Large intestine (tissue), 3 donors: ENCODE results near the gene PPP2R3B. TPM values are rescaled to one million over a fixed set of nuclear protein-coding genes. Genes with fewer than 3 reads are reported as not detected.
"Not testable (repeated sequence)": the region's sequence is repeated elsewhere in the genome, so short reads cannot be mapped to it uniquely, and the experiment has no call there.

Source experiments
- DNase-seq, 2 donors: peaks; one replicate each; pipeline versions ENCODE4 v3.0.0 to v3.0.0-alpha.2; 2013
- H3K27ac ChIP-seq: one replicate; pipeline ENCODE4 v1.5.1; 2013; ENCODE audit warnings: low read length
- H3K27me3 ChIP-seq: 2 replicates; pipeline ENCODE4 v1.6.1; 2013; ENCODE audit warnings: low read length; ENCODE audit not compliant: control insufficient read depth, insufficient read depth
- H3K36me3 ChIP-seq: 2 replicates; pipeline ENCODE4 v1.6.1; 2013; ENCODE audit warnings: low read length; ENCODE audit not compliant: control insufficient read depth, insufficient read depth
- H3K4me1 ChIP-seq: one replicate; pipeline ENCODE4 v1.6.1; 2013; ENCODE audit warnings: low read length; ENCODE audit not compliant: control insufficient read depth, insufficient read depth
- H3K4me3 ChIP-seq: one replicate; pipeline ENCODE4 v1.5.1; 2013; ENCODE audit warnings: low read length
- H3K9me3 ChIP-seq: one replicate; pipeline ENCODE4 v1.6.1; 2013; ENCODE audit warnings: mild to moderate bottlenecking, low read depth, low read length, moderate library complexity; ENCODE audit not compliant: control insufficient read depth
- WGBS: methylation state at CpG from one replicate; pipeline ENCODE4 v1.1.5; 2013; ENCODE audit warnings: low lambda C conversion rate; ENCODE audit not compliant: insufficient coverage; 5-methylcytosine and 5-hydroxymethylcytosine counted together
- polyA plus RNA-seq: library from polyadenylated mRNA; unstranded; fragments of 120-200 nt; gene quantifications from one replicate; pipeline ENCODE4 v1.2.1, GENCODE V29; 2013

PPP2R3B gene
- polyA plus RNA-seq, 1 donor: 15.0 TPM

- no CpG with 5 or more reads among the region's 12 CpGs for WGBS
- H3K4me1 ChIP-seq, H3K36me3 ChIP-seq, H3K27ac ChIP-seq, H3K27me3 ChIP-seq, H3K9me3 ChIP-seq, DNase-seq: not testable (repeated sequence)
- H3K4me3 ChIP-seq: peak overlapping the region; percentile 39
Measured at GRCh38 chrX:385736-386135, 971 bp downstream of the PPP2R3B start.

- H3K27ac ChIP-seq: no peak overlapping the region
- no peak for DNase-seq
- peaks cover 2% of the 10 kb centered on the region for H3K4me1 ChIP-seq
- H3K9me3 ChIP-seq: no peaks in the 10 kb centered on the region
- WGBS: no CpG with 5 or more reads among the region's 9 CpGs
- no peak overlapping the region for H3K4me3 ChIP-seq
- H3K27me3 ChIP-seq: no peaks in the 10 kb centered on the region
- H3K36me3 ChIP-seq: no peaks in the 10 kb centered on the region
Measured at GRCh38 chrX:384861-385260, 1.8 kb downstream of the PPP2R3B start.

GRCh38 chrX:378443-378842, 8.3 kb downstream of the PPP2R3B start:
- no CpG with 5 or more reads among the region's 13 CpGs for WGBS
- Histone ChIP-seq H3K27ac (no peak overlapping the region), H3K4me3 (no peak overlapping the region), H3K36me3 (no peaks in the 10 kb centered on the region), H3K4me1 (no peaks in the 10 kb centered on the region), H3K9me3 (no peaks in the 10 kb centered on the region), H3K27me3 (peaks cover 23% of the 10 kb centered on the region)
- DNase-seq: no peak

DNA sequence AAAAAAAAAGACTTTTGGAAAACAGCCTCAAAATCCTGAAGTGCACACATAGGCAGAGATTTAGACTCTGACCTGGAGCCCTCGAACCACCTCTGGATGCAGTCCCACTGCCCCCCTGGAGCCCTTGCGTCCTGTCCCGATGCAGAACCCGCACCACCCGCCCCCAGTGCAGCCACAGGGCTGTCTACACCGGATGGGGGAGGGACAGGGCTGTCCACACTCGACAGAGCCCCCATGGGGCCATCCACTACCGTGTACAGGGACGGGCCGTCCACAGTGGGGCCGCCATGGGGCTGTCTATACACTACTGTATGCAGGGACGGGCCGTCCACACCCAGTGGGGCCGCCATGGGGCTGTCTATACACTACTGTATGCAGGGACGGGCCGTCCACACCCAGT, 10.5 kb downstream of the PPP2R3B start:
- not testable (repeated sequence) for H3K4me1 ChIP-seq, DNase-seq, H3K36me3 ChIP-seq, H3K9me3 ChIP-seq, H3K4me3 ChIP-seq, H3K27ac ChIP-seq
- no CpG with 5 or more reads among the region's 16 CpGs for WGBS
- peaks cover 38% of the 10 kb centered on the region for H3K27me3 ChIP-seq

GRCh38 chrX:375181-376036, 11.3 kb downstream of the PPP2R3B start:
- no peak overlapping the region for H3K4me3 ChIP-seq
- H3K4me1 ChIP-seq: no peaks in the 10 kb centered on the region
- no peak overlapping the region for H3K27ac ChIP-seq
- no peak for DNase-seq
- no CpG with 5 or more reads among the region's 38 CpGs for WGBS
- H3K27me3 ChIP-seq: peaks cover 38% of the 10 kb centered on the region
- no peaks in the 10 kb centered on the region for H3K9me3 ChIP-seq
- H3K36me3 ChIP-seq: no peaks in the 10 kb centered on the region

- Histone ChIP-seq H3K9me3 (no peaks in the 10 kb centered on the region), H3K36me3 (no peaks in the 10 kb centered on the region), H3K27ac (no peak overlapping the region), H3K27me3 (peaks cover 38% of the 10 kb centered on the region), H3K4me1 (no peaks in the 10 kb centered on the region), H3K4me3 (no peak overlapping the region)
- peak in 1 of 2 donors; percentile 31 for DNase-seq
- WGBS: 0% methylated on average over 1 of the region's 21 CpGs
Measured at GRCh38 chrX:374596-374995, 12.1 kb downstream of the PPP2R3B start.

DNA sequence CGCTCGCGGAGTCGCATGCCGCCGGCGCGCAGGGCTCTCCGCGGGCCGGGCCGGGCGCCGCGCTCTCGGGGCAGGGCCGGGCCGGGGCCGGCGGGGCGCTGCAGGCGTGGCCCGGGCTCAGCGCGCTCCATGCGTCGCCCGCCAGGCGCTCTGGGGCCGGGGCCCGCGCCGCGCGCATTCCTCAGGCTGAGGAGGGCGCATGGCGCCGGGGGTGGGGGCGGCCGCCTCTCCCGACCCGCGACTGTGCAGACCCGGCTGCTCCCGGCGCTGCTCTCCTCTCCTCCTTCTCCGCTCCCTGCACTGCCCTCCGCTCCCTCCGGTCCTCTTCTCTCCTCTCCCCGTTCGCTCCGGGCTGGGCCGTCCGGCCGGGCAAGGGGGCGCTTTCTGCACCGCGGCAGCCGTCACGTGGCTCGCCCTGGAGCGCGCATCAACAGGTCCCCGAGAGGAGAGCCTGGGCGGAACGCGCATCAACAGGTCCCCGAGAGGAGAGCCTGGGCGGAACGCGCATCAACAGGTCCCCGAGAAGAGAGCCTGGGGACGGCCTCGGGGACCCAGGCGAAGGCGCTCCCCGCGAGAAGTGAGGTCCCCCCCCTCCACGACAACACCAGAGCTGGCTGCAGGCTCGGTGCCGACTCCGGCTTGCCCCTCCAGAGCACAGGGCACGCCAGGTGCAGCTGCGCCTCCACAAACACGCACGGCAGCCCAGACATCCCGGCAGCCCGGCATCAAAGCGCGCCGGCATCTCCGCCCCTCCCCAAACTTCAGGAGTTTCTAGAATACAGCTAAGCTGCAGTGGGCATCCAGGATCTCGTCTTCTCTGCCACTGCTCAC, 12.9 kb downstream of the PPP2R3B start:
- Histone ChIP-seq H3K27me3 (peaks cover 38% of the 10 kb centered on the region), H3K27ac (no peak overlapping the region), H3K9me3 (no peaks in the 10 kb centered on the region), H3K36me3 (no peaks in the 10 kb centered on the region), H3K4me1 (no peaks in the 10 kb centered on the region), H3K4me3 (peak overlapping the region; percentile 13)
- DNase-seq: peak in 1 of 2 donors; percentile 68
- WGBS: no CpG with 5 or more reads among the region's 93 CpGs

DNA sequence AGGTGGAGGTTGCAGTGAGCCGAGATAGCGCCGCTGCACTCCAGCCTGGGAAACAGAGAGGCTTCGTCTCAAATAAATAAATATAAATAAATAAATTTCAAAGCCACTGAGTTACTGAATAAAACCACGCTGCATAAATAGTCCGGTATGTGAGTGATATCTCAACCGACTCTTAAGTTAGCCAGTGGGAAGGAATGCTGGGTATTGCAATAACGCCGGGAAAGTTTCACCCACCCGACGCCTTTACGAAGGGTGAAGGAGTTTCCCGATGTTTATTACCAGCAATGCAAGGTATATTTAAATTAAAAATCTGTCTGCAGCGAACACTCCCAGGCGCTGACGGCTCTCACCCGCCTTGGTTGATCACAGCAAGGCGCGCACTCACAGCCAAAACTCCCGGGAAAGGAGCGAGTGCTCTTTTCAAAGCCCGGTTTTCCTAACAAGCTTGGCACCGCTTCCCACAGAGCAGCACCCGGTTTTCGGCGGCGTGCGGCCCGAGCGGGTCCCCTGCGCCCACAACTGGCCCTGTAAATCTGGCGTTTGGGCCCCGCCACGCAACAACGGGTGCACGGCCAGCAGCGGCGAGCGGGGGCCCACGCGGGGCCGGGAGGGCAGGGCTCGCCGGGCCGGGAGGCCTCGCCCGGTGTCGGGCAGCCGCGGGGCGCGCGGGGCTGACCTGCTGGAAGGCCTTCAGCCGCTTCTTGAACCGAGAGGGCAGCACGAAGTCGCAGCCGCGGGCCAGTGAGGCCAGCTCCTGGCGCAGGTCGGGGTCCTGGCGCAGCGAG, 13.7 kb downstream of the PPP2R3B start:
- no peak for DNase-seq
- WGBS: 72% methylated on average over 6 of the region's 63 CpGs
- H3K4me3 ChIP-seq: no peak overlapping the region
- no peak overlapping the region for H3K27ac ChIP-seq
- H3K27me3 ChIP-seq: peaks cover 38% of the 10 kb centered on the region
- no peaks in the 10 kb centered on the region for H3K36me3 ChIP-seq
- H3K9me3 ChIP-seq: no peaks in the 10 kb centered on the region
- no peaks in the 10 kb centered on the region for H3K4me1 ChIP-seq

DNA sequence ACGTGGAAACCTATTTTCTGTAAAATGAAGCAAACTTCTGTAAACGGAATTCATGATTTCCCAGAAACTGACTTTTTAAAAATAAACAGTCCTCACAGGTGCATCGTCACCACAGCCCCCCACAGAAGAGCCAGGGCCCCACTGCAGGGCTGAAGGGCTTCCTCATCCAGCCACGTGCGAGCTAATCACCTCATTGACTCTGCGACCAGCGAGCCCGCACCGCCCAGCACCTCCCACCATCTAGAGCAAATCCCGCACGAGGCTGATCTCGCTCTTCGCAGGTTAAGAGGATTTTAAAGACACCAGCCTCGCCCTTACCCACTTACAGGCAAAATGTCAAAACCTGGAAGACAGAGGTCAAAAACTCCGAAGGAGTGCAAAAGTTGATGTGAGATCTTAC, 14.8 kb downstream of the PPP2R3B start:
- no peak for DNase-seq
- no CpG with 5 or more reads among the region's 15 CpGs for WGBS
- peaks cover 38% of the 10 kb centered on the region for H3K27me3 ChIP-seq

More for the DNA sequence above, 14.8 kb downstream of the PPP2R3B start:
- Histone ChIP-seq H3K9me3 (no peaks in the 10 kb centered on the region), H3K4me3 (no peak overlapping the region), H3K4me1 (no peaks in the 10 kb centered on the region), H3K36me3 (no peaks in the 10 kb centered on the region), H3K27ac (no peak overlapping the region)
